K562 (cell line): ENCODE data around the gene SLC43A2. TPM values are rescaled to one million over a fixed set of nuclear protein-coding genes. Genes with fewer than 3 reads are reported as not detected.

Experiments
- ELF1 ChIP-seq: fragments of 200-800 bp; sonication (Bioruptor generic); IDR thresholded peaks from 2 replicates; pipeline ENCODE4 v1.6.1; 2016; ENCODE audit warnings: missing genetic modification characterization, missing compliant biosample characterization
- ESRRA ChIP-seq: fragments of 450-650 bp; IDR thresholded peaks from 2 replicates; pipeline ENCODE4 v1.6.1; 2014; ENCODE audit warnings: low read depth, mild to moderate bottlenecking, moderate library complexity, borderline replicate concordance
- EZH2 ChIP-seq: IDR thresholded peaks from 2 replicates; pipeline ENCODE4 v1.6.1; 2012; ENCODE audit warnings: low read depth, mild to moderate bottlenecking, inconsistent platforms, low read length, borderline replicate concordance
- GTF2E2 ChIP-seq: fragments of 200-800 bp; sonication (Bioruptor generic); IDR thresholded peaks from 2 replicates; pipeline ENCODE4 v1.6.1; 2016; ENCODE audit warnings: missing genetic modification characterization, missing compliant biosample characterization
- HDAC8 ChIP-seq: fragments of 450-650 bp; IDR thresholded peaks from 2 replicates; pipeline ENCODE4 v1.6.1; 2016; ENCODE audit warnings: mild to moderate bottlenecking, missing genetic modification characterization, moderate library complexity, missing compliant biosample characterization
- KLF16 ChIP-seq: IDR thresholded peaks from 2 replicates; pipeline ENCODE4 v1.6.1; 2016; ENCODE audit warnings: antibody characterized with exemption
- MIER1 ChIP-seq: fragments of 450-650 bp; IDR thresholded peaks from 2 replicates; pipeline ENCODE4 v1.6.1; 2016; ENCODE audit warnings: antibody characterized with exemption, mild to moderate bottlenecking, low read depth
- RAD21 ChIP-seq, 2 experiments: fragments of 250-450 bp in 1 of 2; fragments of 450-650 bp in 1 of 2; sonication (Bioruptor Pico) in 1 of 2; formaldehyde crosslinking in 1 of 2; IDR thresholded peaks in 1 of 2; conservative IDR thresholded peaks in 1 of 2; 2 replicates each; pipeline versions ENCODE4 v1.4.0 to v1.8.0; 2020 to 2022; ENCODE audit warnings: mild to moderate bottlenecking in 2 of 2, moderate library complexity in 1 of 2
- RBM25 ChIP-seq: fragments of 200-400 bp; formaldehyde crosslinking; IDR thresholded peaks from 2 replicates; pipeline ENCODE4 v1.6.1; 2018; ENCODE audit warnings: low read length, low read depth, moderate library complexity; ENCODE audit not compliant: severe bottlenecking
- SMAD4 ChIP-seq: fragments of 250-450 bp; sonication (Bioruptor Pico); conservative IDR thresholded peaks from 2 replicates; pipeline ENCODE4 v1.8.0; 2021; ENCODE audit warnings: inconsistent platforms, mild to moderate bottlenecking, moderate library complexity
- XRCC4 ChIP-seq: IDR thresholded peaks from one replicate; pipeline ENCODE4 v1.6.1; 2011; ENCODE audit not compliant: insufficient read depth, insufficient read length; ENCODE audit errors: extremely low read depth
- ZFX ChIP-seq: sonication (generic); formaldehyde crosslinking; IDR thresholded peaks from 2 replicates; pipeline ENCODE4 v1.8.0; 2022; ENCODE audit warnings: mild to moderate bottlenecking, missing genetic modification reagents, moderate library complexity
- ZNF12 ChIP-seq: sonication (generic); formaldehyde crosslinking; IDR thresholded peaks from 2 replicates; pipeline ENCODE4 v1.4.0; 2020; ENCODE audit warnings: mild to moderate bottlenecking, missing genetic modification reagents
- ZNF143 ChIP-seq: sonication (generic); formaldehyde crosslinking; IDR thresholded peaks from 2 replicates; pipeline ENCODE4 v1.9.0; 2022; ENCODE audit warnings: mild to moderate bottlenecking, missing genetic modification reagents
- ZNF174 ChIP-seq: fragments of 250-450 bp; sonication (Bioruptor Pico); IDR thresholded peaks from 2 replicates; pipeline ENCODE4 v1.4.0; 2020; ENCODE audit warnings: mild to moderate bottlenecking
- ZNF408 ChIP-seq: fragments of 250-450 bp; sonication (Bioruptor Pico); IDR thresholded peaks from 2 replicates; pipeline ENCODE4 v1.4.0; 2020; ENCODE audit warnings: low read depth, mild to moderate bottlenecking, moderate library complexity
- ZNF41 ChIP-seq: fragments of 250-450 bp; sonication (Bioruptor Pico); conservative IDR thresholded peaks from 2 replicates; pipeline ENCODE4 v1.4.0; 2020; ENCODE audit warnings: mild to moderate bottlenecking
- ZNF584 ChIP-seq: fragments of 200-800 bp; sonication (Bioruptor generic); IDR thresholded peaks from 2 replicates; pipeline ENCODE4 v1.6.1; 2016; ENCODE audit warnings: low read depth, mild to moderate bottlenecking, missing genetic modification characterization, missing compliant biosample characterization
- ZNF76 ChIP-seq: fragments of 250-450 bp; sonication (Bioruptor Pico); IDR thresholded peaks from 2 replicates; pipeline ENCODE4 v1.4.0; 2020; ENCODE audit warnings: mild to moderate bottlenecking, moderate library complexity, borderline replicate concordance
- ZNF77 ChIP-seq: fragments of 250-450 bp; sonication (Bioruptor Pico); IDR thresholded peaks from 2 replicates; pipeline ENCODE4 v1.5.0; 2020
- ZNF780A ChIP-seq: fragments of 250-450 bp; sonication (Bioruptor Pico); IDR thresholded peaks from 2 replicates; pipeline ENCODE4 v1.5.0; 2021; ENCODE audit warnings: mild to moderate bottlenecking
- polyA plus RNA-seq, 8 experiments: library from polyadenylated mRNA; depleted of rRNA in 4 of 8; stranded (reverse) in 5 of 8; unstranded in 3 of 8; fragments of >200 nt; fragmentation: Nextera tagmentation in 2 of 8; fragmentation: Illumina TruSeq in 1 of 8; extraction: Ambion mirVana in 2 of 8; extraction: Trizol in 1 of 8; gene quantifications; 2 replicates each; pipeline versions ENCODE4 v1.2.1 to v1.2.3, GENCODE V29; 2011 to 2014; ENCODE audit warnings: inconsistent platforms in 1 of 8, missing spikeins in 1 of 8
- total RNA-seq, 7 experiments: library from RNA; depleted of rRNA in 6 of 7; stranded (reverse); fragments of >200 nt in 6 of 7; fragmentation: Illumina TruSeq in 2 of 7; extraction: Trizol in 2 of 7; gene quantifications; 2 replicates each; pipeline versions ENCODE4 v1.2.1 to v1.2.3, GENCODE V29; 2011 to 2021; ENCODE audit warnings: low replicate concordance in 1 of 7
- TF ChIP-seq, protein P1 (sequence below): sonication (generic); formaldehyde crosslinking; IDR thresholded peaks from 2 replicates; pipeline ENCODE4 v1.8.0; 2022; ENCODE audit warnings: missing genetic modification reagents, mild to moderate bottlenecking, moderate library complexity, borderline replicate concordance
- TF ChIP-seq, protein P2 (sequence below): fragments of 450-650 bp; IDR thresholded peaks from 2 replicates; pipeline ENCODE4 v1.6.1; 2014; ENCODE audit warnings: low read depth, mild to moderate bottlenecking, moderate library complexity, borderline replicate concordance
- TF ChIP-seq, protein P3 (sequence below): fragments of 250-450 bp; sonication (Bioruptor Pico); IDR thresholded peaks from 2 replicates; pipeline ENCODE4 v1.5.0; 2021; ENCODE audit warnings: mild to moderate bottlenecking, borderline replicate concordance

SLC43A2 gene
- total and polyA plus RNA-seq, 9 of the 15 experiments (the other 6 are each of a cell fraction or from before 2014, with no cell fraction given) = 0.03 to 10.2 (median 3.6) TPM

DNA sequence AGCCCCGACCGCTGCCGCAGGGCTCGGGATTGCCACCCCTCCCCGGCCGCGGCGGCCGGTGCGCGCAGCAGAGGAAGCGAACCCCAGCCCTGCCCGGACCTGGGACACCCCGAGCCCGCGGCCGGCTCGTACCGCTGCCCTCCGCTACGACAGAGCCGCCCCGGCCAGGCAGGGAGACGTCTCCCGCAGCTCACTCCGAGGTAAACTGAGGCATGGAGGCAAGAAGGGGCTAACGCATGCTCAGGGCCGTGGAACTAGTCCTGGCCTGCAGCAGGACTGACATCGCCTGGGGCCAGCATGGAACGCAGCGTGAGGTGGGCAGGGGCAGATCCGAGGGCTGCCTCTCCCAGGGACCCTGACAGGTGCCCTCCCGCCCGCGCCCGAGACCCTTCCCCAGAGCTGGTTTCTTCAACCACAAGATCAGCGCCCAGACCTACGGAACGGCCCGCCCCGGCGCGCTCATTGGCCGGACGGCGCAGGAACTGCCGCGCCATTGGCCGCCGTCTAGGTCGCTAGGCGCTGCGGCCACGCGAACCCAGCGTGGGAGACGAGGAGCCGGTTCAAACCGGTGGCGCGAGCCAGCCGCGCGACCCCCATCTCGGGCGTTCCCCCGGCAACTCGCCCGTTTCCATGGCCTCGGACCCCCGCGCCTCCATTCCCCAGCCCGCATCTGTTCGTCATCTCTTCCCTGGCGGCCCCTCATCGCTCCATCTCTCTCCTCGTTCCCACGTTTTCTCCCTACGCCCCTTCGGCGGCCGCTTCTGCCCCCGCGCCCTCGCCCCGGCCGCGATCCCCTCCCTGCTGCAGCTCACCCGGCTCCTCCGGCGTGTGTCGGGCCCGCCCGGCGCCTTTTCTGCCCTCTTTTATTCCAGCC lies at the start of gene SLC43A2 (continued):
- TF ChIP-seq, protein P1, sequence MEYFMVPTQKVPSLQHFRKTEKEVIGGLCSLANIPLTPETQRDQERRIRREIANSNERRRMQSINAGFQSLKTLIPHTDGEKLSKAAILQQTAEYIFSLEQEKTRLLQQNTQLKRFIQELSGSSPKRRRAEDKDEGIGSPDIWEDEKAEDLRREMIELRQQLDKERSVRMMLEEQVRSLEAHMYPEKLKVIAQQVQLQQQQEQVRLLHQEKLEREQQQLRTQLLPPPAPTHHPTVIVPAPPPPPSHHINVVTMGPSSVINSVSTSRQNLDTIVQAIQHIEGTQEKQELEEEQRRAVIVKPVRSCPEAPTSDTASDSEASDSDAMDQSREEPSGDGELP (CRISPR knock-in tag) = peak; percentile 59; the same call in 1 of the 2 replicates
- TF ChIP-seq HDAC8 (tag) = no peak
- TF ChIP-seq ZFX (CRISPR knock-in tag) = no peak
- no peak for TF ChIP-seq ZNF143 (CRISPR knock-in tag)
- no peak for TF ChIP-seq MIER1
- no peak for TF ChIP-seq ZNF408 (CRISPR knock-in tag)
- no peak for TF ChIP-seq ZNF584
- TF ChIP-seq ZNF780A (CRISPR knock-in tag) = no peak
- TF ChIP-seq RBM25 = peak; percentile 93
- TF ChIP-seq ESRRA = peak; percentile 31; the same call in 1 of the 2 replicates
- TF ChIP-seq ZNF77 (CRISPR knock-in tag) = no peak
- TF ChIP-seq XRCC4 = no peak
- TF ChIP-seq SMAD4 = no peak
- TF ChIP-seq, protein P2, sequence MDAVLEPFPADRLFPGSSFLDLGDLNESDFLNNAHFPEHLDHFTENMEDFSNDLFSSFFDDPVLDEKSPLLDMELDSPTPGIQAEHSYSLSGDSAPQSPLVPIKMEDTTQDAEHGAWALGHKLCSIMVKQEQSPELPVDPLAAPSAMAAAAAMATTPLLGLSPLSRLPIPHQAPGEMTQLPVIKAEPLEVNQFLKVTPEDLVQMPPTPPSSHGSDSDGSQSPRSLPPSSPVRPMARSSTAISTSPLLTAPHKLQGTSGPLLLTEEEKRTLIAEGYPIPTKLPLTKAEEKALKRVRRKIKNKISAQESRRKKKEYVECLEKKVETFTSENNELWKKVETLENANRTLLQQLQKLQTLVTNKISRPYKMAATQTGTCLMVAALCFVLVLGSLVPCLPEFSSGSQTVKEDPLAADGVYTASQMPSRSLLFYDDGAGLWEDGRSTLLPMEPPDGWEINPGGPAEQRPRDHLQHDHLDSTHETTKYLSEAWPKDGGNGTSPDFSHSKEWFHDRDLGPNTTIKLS = no peak
- TF ChIP-seq GTF2E2 (tag) = no peak
- no peak for TF ChIP-seq ZNF12 (CRISPR knock-in tag)
- TF ChIP-seq, protein P3, sequence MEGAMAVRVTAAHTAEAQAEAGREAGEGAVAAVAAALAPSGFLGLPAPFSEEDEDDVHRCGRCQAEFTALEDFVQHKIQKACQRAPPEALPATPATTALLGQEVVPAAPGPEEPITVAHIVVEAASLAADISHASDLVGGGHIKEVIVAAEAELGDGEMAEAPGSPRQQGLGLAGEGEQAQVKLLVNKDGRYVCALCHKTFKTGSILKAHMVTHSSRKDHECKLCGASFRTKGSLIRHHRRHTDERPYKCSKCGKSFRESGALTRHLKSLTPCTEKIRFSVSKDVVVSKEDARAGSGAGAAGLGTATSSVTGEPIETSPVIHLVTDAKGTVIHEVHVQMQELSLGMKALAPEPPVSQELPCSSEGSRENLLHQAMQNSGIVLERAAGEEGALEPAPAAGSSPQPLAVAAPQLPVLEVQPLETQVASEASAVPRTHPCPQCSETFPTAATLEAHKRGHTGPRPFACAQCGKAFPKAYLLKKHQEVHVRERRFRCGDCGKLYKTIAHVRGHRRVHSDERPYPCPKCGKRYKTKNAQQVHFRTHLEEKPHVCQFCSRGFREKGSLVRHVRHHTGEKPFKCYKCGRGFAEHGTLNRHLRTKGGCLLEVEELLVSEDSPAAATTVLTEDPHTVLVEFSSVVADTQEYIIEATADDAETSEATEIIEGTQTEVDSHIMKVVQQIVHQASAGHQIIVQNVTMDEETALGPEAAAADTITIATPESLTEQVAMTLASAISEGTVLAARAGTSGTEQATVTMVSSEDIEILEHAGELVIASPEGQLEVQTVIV (CRISPR knock-in tag) = no peak
- TF ChIP-seq RAD21 (CRISPR knock-in tag; conservative IDR thresholded peaks at IDR 0.05 in 1 of 2, IDR thresholded peaks at IDR 0.05 in 1 of 2) = no peak
- no peak for TF ChIP-seq ZNF174
- TF ChIP-seq KLF16 = 0 out of 2 replicates have a peak, but pooled peaks have one; percentile 6
- no peak for TF ChIP-seq ELF1
- TF ChIP-seq EZH2 = no peak
- TF ChIP-seq ZNF41 (CRISPR knock-in tag) = no peak
- no peak for TF ChIP-seq ZNF76 (CRISPR knock-in tag)
